DMS153 treated with DMSO at 0.1 percent for 48 hours (cell line): ENCODE measurements around the gene AKAP13.
"Not testable (repeated sequence)": the region's sequence is repeated elsewhere in the genome, so short reads cannot be mapped to it uniquely, and the experiment has no call there.

Experiments
- DNase-seq: peaks from one replicate; lab custom pipeline; 2025; ENCODE audit not compliant: unreplicated experiment; lab: John Stamatoyannopoulos, UW

Gene AKAP13

DNA sequence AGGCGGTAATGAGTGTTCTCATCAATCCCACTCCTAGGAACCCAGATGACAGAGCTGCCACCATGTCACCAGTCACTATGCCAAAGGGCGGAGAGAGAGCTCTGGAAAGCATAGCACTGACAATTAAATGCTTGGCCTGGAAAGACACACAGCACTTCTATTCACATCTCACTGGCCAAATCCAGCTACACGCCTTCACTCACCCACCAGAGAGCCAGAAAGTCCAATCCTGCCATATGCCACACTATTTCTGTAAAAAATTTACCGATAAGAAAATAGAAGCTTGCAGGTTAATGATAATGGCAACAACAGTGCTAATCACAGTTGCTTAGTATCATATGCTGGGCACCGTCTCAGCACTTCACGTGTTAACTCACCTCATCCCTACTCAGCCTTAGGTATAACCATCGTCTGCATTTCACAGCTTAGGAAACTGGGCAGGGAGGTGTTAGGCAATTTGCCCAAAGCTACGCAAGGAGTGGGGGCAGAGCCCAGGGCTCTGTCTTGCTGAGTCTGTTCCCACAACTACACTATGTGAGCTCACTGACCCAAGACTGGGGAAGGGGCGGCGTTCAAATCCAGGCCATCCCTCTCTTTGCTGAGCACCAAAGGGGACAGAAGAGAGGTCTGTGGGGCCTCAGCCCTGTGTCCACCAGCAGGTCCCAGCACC is 397.8 kb downstream of the AKAP13 start:
- no peak for DNase-seq

DNA sequence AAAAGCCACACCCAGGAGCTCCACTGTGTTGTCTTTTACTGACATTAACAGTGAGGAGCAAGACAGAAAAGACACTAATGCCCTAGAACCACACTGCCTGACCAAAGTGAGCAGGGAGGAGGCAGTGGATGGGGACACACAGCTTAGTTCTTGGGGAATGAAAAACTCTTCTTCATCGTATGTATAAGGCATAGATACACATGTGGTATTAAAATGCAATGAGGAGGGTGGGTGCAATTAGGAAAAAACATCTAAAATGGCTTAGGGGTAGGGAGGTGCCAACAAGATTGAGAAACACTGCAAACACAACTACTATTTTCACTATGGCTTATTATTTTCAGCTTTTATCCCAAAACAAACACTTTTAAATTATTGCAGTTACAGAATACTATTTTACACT is 398.8 kb downstream of the AKAP13 start:
- DNase-seq, result no peak

DNA sequence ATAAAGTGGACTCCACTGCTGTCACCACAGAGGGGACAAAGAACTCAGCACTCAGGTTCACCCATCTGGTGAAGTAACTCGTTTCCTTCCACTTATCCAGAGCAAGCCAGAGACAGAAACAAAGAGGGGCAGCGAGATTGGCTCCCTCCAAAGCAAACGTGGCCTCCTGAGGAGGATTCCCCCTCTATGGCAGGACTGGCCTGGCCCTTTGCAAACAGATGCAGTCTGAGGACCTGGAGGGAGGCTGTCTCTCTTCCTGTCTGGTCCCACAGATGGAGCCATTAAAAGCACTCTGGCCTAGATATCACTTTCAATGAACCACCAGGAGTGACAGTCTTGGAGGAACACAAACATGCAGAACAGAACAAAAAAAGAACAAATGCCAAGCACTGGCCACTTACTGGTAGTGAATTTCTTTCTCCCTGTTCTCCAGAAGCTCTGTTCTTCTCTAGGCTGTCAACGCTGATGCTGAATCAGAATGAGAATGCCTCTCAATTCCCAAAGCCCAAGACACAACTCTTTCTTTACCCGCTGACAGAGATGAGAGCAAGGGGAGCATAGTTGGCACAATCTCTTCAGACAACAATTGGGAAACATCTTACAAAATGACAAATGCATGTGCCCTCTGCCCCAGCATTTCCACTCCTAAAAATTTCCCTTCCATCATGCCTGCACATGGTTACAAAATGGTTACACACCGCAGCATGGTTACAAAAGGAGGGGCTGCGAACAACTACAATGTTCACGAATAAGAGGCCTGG is 400.0 kb downstream of the AKAP13 start:
- no peak for DNase-seq

DNA sequence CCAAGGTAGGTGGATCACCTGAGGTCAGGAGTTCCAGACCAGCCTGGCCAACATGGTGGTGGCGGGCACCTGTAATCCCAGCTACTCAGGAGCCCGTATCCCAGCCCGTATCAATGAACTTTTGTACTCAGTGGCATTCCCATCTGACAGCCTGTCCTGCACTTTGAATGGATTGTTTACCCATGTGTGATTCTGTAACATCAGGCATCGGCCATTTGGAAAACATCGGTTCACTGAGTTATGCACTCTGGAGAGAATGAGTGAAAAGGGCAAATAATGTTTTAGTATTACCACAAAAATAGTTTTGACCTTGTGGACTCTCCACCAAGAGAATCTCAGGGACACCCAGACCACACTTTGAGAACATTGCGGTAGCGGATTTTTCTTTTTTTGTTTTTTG is 400.7 kb downstream of the AKAP13 start:
- DNase-seq, result no peak

DNA sequence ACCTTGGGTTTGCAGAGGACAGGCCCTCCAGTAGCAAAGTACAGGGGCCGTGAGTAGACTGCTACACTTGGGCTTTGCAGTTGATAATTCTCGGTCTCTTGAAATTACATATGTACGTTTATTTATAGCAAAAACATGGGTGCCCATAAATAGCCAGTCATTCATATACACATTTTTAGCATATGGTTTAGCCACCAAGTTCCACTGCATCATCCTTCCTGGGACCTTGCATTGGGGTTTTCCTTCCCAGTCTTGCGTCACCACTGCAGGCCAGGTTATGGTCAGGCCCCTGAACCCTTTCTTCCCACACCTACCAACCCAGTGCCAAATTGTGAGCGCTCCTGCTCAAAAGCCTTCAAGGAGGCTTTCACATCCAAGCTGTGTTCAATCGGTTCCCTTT is 401.7 kb downstream of the AKAP13 start:
- DNase-seq, result no peak

DNA sequence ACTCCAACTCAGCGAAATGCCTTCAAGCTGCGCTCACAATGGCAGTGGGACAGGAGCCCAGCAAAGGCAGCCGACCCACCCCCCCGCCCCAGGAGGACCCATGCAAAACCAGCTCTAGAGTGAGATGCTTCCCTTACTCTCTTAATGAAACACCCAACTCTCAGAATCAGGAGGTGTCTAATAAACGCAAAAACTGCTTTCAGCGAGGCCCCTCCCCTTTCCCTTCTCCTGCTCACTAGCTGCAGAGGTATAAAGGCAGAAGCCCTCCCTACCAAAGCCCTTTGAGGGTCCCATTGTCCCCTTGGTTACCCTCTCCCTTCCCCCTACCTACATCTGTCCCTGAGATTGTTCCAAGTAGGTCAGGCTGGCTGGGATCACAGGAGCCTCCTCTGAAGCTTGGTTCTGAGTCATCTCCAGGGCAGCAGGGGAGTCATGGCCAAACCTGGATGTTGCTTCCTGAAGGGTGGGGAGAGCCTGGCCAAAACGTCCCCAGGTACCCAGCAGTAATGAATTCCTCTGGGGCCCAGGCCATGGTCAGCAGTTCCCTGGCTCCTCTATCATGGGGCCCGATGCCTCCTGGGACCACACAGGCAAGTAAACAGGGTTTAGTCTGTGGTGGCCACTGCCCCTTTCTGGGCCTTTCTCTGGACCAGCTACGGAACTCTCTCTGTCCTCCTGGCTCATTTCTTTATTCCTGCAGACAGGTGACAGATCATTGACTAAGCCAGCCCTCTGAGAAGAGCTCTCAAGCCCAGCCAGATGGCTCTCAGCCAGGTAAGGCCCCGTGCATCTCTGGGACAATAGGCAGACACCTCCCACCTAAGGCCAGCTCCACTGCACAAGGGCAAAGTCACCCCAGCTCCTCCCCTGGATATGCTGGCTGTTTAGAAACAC is 405.7 kb downstream of the AKAP13 start:
- DNase-seq, result peak; percentile 41

DNA sequence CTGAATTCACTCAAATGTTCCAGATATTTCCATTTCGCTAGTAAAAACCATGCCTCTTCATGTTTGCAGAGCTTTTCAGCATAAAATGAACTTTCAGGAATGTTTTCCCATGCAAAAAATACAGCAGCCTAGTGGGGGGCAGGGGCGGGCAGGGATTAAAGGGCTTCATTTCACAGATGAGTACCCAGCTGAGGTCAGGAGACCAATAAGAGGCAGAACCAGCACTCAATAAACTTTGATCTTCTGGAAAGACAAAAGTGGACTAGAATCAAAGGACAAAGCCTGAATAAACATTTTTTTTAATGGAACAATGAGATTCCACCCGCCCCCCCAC is 406.3 kb downstream of the AKAP13 start:
- DNase-seq, result no peak

DNA sequence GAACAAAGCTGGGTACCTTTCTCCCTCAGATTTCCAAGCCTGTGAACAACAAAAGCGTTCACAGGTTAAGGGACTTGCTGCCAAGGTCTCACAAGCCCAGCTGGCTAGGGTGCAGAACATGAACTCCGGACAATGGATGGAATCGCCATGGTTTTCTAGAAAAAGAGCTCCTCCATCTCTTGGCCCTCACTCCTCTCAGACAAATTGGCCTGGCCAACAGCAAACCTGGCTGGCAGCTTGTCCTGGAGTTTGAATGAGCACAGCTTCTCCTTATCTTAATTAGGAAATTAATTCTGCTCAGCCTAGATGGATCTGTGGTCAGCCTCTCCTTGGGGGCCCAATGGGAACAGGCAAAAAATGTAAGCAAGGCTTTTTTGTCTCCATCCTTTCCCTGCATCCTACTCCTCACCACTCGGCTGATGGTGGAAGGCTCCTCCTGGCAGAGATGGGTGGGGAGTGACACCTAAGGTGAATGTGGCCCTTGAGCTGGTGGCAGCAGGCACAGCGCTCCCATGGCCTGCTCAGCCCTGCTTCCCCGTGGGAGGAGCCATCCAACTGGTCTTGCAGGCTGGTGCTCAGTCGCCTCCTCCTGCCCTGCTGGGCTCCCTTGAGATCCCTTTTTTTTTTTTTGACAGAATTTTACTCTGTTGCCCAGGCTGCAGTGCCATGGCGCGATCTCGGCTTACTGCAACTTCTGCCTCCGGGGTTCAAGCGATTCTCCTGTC is 408.5 kb downstream of the AKAP13 start:
- DNase-seq, result no peak

DNA sequence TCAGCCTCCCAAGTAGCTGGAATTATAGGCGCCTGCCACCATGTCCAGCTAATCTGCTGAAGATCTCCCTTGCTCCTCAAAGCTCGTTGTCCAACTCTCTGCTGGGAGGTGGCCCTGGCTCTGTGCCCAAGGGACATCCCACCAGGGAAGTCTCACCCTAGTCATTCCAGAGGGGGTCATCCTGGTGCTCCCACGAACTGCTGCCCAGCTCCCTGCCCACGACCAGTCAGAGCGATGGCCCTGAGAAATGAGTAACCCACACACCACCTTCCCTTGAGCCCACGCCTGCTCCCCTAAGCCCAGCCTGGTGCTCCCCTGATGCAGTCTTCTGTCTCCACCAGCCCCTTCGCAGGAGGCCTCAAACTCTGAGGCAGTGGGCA is 409.1 kb downstream of the AKAP13 start:
- no peak for DNase-seq

DNA sequence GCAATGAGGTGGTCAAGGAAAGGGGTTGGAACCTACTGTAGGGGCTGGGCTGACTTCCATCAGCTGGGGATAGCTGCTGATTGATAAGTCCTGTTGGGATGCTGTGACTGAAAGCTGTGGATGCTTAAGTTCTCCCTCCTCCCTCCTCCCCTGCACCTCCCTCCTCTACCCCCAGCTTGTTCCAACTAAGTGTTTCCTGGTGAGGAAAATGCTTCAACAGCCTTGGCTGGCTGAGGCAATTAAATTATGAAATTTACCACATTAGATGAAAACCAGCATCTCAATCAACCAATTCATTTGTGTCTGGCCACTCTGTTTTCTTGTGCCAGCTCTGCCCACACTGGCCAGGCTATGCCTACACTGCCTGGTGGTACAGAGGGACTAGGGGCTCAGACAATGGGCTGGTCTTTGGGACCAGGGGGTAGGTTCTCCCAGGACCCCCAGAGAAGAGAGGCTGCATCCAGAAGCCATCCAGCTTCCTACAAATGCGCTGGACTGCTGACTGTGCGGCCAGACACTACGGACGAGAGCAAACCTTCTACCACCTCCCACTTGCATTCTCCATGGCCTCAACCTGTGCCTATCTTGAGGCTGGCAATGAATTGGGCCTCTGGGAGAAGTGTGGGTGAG is 411.8 kb downstream of the AKAP13 start:
- DNase-seq, result no peak

DNA sequence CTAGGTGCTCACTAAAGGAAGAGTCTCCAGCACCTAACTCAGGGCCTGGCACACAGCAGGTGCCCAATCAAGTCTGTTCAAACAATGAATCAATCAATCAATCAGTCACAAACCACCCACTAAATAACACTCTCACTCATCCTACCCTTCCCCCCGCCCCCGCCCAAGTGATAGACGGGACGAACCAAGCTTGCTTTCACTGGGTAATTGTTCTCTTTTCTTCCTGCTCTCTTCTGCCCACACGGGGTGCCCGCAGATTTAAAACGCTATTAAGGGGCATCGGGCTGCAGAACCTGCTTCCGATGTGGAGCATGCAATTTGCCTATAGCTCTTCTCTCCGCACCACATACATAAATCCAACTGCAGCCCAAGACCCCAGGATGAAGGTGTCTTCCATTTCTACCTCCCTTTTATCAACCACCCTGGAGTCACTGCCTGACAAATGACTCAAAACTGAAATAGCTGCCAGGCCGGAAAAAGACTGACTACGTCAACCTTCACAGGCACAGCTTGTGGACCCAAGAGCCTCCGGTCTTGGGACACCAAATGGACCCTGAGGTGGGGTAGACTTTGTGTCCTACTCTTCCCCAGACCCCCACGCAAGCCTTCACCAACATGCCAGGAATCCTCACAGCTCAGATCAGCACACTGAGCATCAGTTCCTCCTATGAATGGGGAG is 412.6 kb downstream of the AKAP13 start:
- no peak for DNase-seq

DNA sequence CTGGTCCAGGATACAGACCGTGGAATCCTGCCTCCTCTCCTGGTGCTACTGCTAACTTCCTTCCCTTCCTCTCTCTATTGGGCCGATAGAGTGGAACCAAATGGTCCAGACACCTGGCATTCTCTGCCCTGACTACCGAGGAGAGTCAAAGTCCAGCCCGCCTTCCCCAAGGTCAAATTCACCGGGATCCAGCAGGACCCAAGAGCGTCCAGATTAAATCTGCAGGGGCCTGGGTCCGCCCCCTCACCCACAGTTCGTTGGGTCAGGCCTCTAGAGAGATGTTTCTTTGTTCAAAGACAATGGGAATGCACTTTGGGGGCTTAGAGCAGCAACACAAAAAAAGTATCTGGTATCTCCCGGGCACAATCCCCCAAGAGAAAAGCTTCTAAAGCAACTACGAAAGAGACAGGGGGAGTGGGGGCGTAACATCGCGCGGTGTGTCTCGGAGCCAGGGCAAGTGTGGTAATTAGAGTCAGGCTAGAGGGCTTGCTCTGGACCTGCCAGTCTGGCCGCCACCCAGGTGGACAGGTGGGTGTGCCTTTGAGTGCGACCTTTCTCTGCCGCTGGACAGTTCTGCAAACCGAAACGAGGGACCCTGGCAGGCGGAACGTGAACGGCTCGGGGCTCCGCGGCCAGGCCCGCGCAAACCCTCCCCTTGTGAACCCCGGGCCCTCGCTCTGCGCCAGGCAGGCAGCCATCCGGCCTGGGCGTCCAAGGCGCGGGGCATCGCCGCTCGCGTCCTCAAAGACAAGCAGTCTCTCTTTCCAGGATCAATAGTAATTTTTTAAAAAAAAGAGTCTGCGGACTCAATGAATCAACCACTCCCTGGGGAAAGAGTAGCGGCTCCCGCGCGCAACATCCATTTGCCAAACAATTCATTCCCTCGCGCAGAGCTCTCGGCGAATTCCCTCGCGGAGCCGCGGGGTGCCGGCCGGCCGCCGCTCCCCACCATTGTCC is 413.5 kb downstream of the AKAP13 start:
- DNase-seq, result no peak

DNA sequence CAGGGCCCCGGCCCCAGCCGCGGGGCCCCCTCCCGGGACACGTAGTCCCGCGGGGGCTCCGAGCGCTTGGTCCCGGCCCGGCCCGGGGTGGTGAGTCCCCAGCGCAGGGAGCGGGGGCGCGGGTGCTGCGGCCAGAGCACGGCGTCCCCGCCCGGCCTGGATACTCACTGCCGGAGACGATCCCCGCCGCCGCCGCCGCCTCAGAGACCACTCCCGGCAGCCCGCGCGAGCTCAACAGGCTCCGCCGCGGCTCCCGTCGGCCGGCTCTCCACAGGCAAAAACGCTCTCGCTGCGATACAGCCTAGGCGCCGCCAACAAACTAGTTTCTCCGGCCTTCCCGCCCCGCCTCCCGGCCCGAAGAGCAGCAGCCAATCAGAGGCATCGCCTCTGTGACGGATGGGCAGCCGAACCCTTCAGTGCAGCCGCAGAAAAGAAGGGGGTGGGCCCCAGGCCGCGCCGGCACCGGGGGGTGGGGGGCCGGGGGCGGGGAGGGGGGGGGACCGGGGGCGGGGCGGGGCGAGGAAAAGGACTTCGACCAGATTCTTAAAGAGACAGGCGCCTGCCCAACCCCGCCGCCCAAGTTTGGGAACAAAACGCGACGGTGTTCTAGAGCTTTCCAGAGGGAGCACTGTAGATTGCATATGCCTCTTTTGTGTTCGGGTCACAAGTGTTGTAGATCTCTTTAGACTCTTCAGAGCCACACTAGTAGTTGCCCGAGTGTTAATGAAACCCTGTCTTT is 414.4 kb downstream of the AKAP13 start, which contains the start of gene KLHL25:
TSS of gene KLHL25 (minus strand) at position 328 of the 739 bp plus-strand sequence. CDS start 25,115 bp downstream, outside the sequence.
- peak; percentile 64 for DNase-seq

DNA sequence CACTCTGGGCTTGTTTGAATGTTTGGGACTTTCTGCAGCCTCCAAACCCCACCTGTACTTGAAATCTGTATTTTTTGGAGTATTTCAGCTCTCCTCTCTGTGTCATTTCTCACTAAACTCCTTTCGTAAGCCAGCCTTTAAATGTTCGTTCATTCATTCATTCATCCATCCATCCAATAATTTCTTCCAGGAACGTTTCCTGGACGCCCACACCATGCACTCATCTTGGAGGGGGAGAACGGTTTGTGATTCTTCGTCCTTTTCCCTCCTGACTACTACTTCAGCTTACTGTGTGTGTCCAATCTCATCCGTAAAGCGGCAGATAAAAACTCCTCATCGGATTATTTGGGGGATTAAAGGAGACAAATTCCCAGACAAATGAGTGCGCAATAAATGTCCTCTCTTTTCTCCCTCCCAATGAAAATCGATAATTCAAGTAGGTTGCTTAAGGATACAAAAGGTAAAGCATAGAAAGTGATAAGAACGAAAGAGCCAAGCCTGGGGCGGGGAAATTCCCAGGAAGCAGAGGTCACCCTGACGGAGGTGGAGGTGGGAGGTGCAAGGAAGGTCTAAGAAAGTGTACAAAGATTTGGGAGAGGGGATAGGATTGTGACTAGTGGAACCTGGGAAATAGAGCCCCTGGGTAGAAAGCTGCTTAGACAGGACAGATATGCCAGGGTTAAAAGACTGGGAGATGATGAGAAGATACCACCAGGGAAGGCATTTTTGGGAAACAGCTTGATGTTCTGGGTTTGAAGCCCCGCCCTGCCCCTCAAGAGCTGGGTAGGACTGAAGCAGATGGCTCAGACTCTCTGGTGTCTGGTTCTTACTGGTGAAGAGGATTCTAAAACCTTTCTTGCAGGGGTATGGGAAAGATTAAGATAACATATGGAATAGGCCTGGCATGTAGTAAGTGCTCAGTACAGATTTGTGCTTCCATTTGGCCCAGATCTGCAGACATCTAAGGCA is 415.2 kb downstream of the AKAP13 start:
- no peak for DNase-seq

DNA sequence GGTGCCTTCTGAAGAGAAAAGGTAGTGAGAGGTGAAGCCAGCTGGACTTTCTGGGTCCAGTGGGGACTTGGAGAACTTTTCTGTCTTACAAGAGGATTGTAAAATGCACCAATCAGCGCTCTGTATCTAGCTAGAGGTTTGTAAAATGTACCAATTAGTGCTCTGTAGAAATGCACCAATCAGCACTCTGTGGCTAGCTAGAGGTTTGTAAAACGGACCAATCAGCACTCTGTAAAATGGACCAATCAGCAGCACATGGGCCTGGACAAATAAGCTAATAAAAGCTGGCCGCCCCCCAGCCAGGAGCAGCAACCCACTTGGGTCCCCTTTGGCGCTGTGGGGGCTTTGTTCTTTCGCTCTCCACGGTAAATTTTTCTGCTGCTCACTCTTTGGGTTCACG is 416.0 kb downstream of the AKAP13 start:
- not testable (repeated sequence) for DNase-seq
